Large intestine (tissue), 12 donors: ENCODE measurements around the gene MYH11. TPM values are rescaled to one million over a fixed set of nuclear protein-coding genes. Genes with fewer than 3 reads are reported as not detected.

ENCODE experiments used
- DNase-seq, 2 donors: peaks; one replicate each; pipeline versions ENCODE4 v3.0.0 to v3.0.0-alpha.2; 2013
- H3K27ac ChIP-seq: one replicate; pipeline ENCODE4 v1.5.1; 2013; ENCODE audit warnings: low read length
- H3K27me3 ChIP-seq: 2 replicates; pipeline ENCODE4 v1.6.1; 2013; ENCODE audit warnings: low read length; ENCODE audit not compliant: control insufficient read depth, insufficient read depth
- H3K36me3 ChIP-seq: 2 replicates; pipeline ENCODE4 v1.6.1; 2013; ENCODE audit warnings: low read length; ENCODE audit not compliant: control insufficient read depth, insufficient read depth
- H3K4me1 ChIP-seq: one replicate; pipeline ENCODE4 v1.6.1; 2013; ENCODE audit warnings: low read length; ENCODE audit not compliant: control insufficient read depth, insufficient read depth
- H3K4me3 ChIP-seq: one replicate; pipeline ENCODE4 v1.5.1; 2013; ENCODE audit warnings: low read length
- H3K9me3 ChIP-seq: one replicate; pipeline ENCODE4 v1.6.1; 2013; ENCODE audit warnings: mild to moderate bottlenecking, low read depth, low read length, moderate library complexity; ENCODE audit not compliant: control insufficient read depth
- WGBS: methylation state at CpG from one replicate; pipeline ENCODE4 v1.1.5; 2013; ENCODE audit warnings: low lambda C conversion rate; ENCODE audit not compliant: insufficient coverage; 5-methylcytosine and 5-hydroxymethylcytosine counted together
- long read RNA-seq, 11 donors: transcript quantifications; one replicate each; lab custom pipeline, GENCODE V29; 2026
- polyA plus RNA-seq: library from polyadenylated mRNA; unstranded; fragments of 120-200 nt; gene quantifications from one replicate; pipeline ENCODE4 v1.2.1, GENCODE V29; 2013

The MYH11 gene
- 401 TPM for polyA plus RNA-seq
- long read RNA-seq, donor 1, full-length matches to known transcripts: 5 of 11 reads
- long read RNA-seq, donor 1, partial matches to known transcripts: 6 of 11 reads
- long read RNA-seq, donor 1, other reads (novel, unspliced or antisense): 0 of 11 reads
- long read RNA-seq, donor 2, full-length matches to known transcripts: 4 of 66 reads
- long read RNA-seq, donor 2, partial matches to known transcripts: 62 of 66 reads
- long read RNA-seq, donor 2, other reads (novel, unspliced or antisense): 0 of 66 reads
- long read RNA-seq, donor 3: 0 reads
- long read RNA-seq, donor 4: 0 reads
- long read RNA-seq, donor 5, full-length matches to known transcripts: 7 of 42 reads
- long read RNA-seq, donor 5, partial matches to known transcripts: 35 of 42 reads
- long read RNA-seq, donor 5, other reads (novel, unspliced or antisense): 0 of 42 reads
- long read RNA-seq, donor 6, full-length matches to known transcripts: 8 of 289 reads
- long read RNA-seq, donor 6, partial matches to known transcripts: 281 of 289 reads
- long read RNA-seq, donor 6, other reads (novel, unspliced or antisense): 0 of 289 reads
- long read RNA-seq, donor 7, full-length matches to known transcripts: 4 of 203 reads
- long read RNA-seq, donor 7, partial matches to known transcripts: 199 of 203 reads
- long read RNA-seq, donor 7, other reads (novel, unspliced or antisense): 0 of 203 reads
- long read RNA-seq, donor 8, full-length matches to known transcripts: 9 of 218 reads
- long read RNA-seq, donor 8, partial matches to known transcripts: 209 of 218 reads
- long read RNA-seq, donor 8, other reads (novel, unspliced or antisense): 0 of 218 reads
- long read RNA-seq, donor 9, full-length matches to known transcripts: 7 of 107 reads
- long read RNA-seq, donor 9, partial matches to known transcripts: 100 of 107 reads
- long read RNA-seq, donor 9, other reads (novel, unspliced or antisense): 0 of 107 reads
- long read RNA-seq, donor 10, full-length matches to known transcripts: 11 of 158 reads
- long read RNA-seq, donor 10, partial matches to known transcripts: 147 of 158 reads
- long read RNA-seq, donor 10, other reads (novel, unspliced or antisense): 0 of 158 reads
- long read RNA-seq, donor 11, full-length matches to known transcripts: 11 of 233 reads
- long read RNA-seq, donor 11, partial matches to known transcripts: 222 of 233 reads
- long read RNA-seq, donor 11, other reads (novel, unspliced or antisense): 0 of 233 reads

DNA sequence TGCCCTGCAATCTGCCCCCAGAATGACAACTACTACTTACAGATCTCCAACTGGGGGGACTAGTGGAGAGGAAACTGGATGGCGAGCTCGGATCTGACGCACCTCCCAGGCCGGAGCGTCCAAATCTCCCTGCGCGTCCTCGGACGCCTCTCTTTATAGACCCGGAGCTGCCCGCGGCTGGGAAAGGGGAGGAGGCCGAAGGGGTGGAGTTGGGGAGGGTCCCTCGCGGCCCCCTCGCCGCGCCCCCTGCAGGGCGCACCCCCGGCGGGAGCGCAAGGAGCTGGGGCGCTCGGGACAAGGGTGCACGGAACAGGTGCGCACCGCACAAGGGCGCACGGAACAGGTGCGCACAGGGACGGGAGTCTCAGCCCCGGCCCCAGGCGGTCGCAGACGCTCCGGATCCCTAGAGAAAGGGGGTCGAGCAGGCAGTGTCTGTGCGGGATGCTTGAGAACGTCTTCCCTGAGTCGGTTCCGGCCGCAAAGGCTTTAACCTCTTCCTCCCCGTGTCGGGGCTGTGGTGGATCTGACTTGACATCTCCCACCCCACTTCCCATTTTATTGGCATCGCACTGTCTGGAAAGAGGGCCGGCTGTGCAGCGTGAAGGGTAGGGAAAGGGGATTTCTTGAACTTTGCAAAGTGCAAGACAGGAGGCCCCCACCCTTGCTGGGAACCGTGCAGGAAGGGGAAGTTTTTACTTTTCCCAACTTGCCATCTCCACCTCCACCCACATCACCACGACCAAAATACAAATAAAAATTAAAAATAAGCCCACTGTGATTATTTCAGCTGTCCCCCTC lies at the start of gene MYH11:
Gene MYH11, minus strand, starts transcription at position 128 of the 798 bp plus-strand sequence. CDS start 18,776 bp downstream, outside the sequence.
- DNase-seq: peak; percentile 27 to 30
- Histone ChIP-seq H3K36me3 (no peaks in the 10 kb centered on the region), H3K9me3 (peaks cover 2% of the 10 kb centered on the region), H3K4me1 (no peaks in the 10 kb centered on the region), H3K27me3 (peaks cover 44% of the 10 kb centered on the region), H3K4me3 (peak within 1 kb of the TSS; percentile 43), H3K27ac (peak within 1 kb of the TSS; percentile 62)
- no CpG with 5 or more reads among the region's 49 CpGs for WGBS

- no peak overlapping the region for H3K4me3 ChIP-seq
- no peaks in the 10 kb centered on the region for H3K9me3 ChIP-seq
- no peaks in the 10 kb centered on the region for H3K36me3 ChIP-seq
- no peaks in the 10 kb centered on the region for H3K27me3 ChIP-seq
- whole genome bisulfite sequencing: no CpG with 5 or more reads among the region's 2 CpGs
- no peak for DNase-seq
- H3K27ac ChIP-seq: no peak overlapping the region
- no peaks in the 10 kb centered on the region for H3K4me1 ChIP-seq
Measured at GRCh38 chr16:15906439-15906838, 49.6 kb upstream of the MYH11 start.

DNA sequence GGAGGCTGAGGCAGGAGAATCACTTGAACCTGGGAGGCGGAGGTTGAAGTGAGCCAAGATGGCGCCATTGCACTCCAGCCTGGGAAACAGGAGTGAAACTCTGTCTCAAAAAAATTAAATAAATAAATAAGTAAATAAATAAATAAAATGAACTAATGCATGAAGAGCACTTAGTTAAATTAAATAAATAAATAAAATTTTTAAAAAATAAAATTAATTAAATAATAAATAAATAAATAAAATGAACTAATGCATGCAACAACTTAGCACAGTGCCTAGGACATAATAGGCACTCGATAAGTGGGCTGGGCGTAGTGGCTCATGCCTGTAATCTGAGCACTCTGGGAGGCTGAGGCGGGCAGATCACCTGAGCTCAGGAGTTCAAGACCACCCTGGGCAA lies 47.1 kb upstream of the MYH11 start:
- Histone ChIP-seq H3K27me3 (no peaks in the 10 kb centered on the region), H3K4me3 (no peak overlapping the region), H3K9me3 (no peaks in the 10 kb centered on the region), H3K4me1 (no peaks in the 10 kb centered on the region), H3K27ac (no peak overlapping the region), H3K36me3 (no peaks in the 10 kb centered on the region)
- no peak for DNase-seq
- 100% methylated on average over 2 of the region's 5 CpGs for WGBS

GRCh38 chr16:15900901-15901500 lies 44.2 kb upstream of the MYH11 start:
- DNase-seq: no peak
- Histone ChIP-seq H3K36me3 (no peaks in the 10 kb centered on the region), H3K27me3 (no peaks in the 10 kb centered on the region), H3K27ac (no peak overlapping the region), H3K4me3 (no peak overlapping the region), H3K9me3 (no peaks in the 10 kb centered on the region), H3K4me1 (no peaks in the 10 kb centered on the region)
- WGBS: 73% methylated on average over 2 of the region's 6 CpGs

DNA sequence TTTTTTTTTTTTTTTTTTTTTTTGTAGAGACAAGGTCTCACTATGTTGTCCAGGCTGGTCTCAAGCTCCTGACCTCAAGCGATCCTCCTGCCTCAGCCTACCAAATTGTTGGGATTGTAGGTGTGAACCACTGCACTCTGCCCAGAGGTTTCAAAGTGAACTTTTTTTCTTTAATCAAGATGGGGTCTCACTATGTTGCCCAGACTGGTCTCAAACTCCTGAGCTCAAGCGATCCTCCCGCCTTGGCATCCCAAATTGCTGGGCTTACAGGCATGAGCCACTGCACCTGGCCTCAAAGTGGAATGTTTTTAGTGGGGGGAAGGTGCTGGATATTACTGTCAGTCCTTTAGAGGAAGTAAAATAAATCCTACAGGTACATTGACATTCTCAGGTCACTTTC lies 43.5 kb upstream of the MYH11 start:
- no CpG with 5 or more reads among the region's 3 CpGs for WGBS
- DNase-seq: no peak
- H3K4me3 ChIP-seq: no peak overlapping the region
- no peaks in the 10 kb centered on the region for H3K36me3 ChIP-seq
- no peaks in the 10 kb centered on the region for H3K4me1 ChIP-seq
- H3K9me3 ChIP-seq: no peaks in the 10 kb centered on the region
- no peaks in the 10 kb centered on the region for H3K27me3 ChIP-seq
- H3K27ac ChIP-seq: no peak overlapping the region

DNA sequence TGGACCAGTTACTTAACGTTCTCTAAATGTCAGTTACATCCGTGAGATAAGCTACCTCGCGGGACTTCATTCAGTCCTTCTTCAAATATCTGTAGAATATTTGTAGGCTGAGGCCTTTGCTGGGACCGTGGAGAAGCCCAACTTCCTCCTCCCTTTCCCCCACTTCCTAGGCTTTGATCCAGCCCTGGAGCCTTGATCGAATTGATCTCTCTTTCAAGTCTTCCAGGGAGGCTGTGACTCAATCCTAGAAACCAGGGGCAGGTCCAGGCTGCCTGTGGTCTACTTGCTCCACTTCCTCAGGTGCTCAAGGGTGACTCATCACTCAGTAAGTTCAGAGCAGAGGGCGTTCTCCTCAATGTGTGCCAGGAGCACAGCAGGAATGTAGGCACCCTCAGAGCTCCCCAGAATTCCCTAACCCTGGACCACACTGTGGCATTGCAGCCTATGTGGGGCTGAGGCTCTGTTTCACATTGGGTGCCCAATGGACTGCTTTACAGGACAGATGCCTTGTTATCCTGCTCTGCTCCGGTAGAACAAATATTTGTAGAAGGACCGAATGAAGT lies 42.8 kb upstream of the MYH11 start:
- no peak overlapping the region for H3K27ac ChIP-seq
- no CpG with 5 or more reads among the region's 9 CpGs for WGBS

GRCh38 chr16:15898654-15899053 lies 41.8 kb upstream of the MYH11 start:
- no peak for DNase-seq
- Histone ChIP-seq H3K9me3 (no peaks in the 10 kb centered on the region), H3K27me3 (no peaks in the 10 kb centered on the region), H3K27ac (no peak overlapping the region), H3K4me3 (no peak overlapping the region), H3K36me3 (no peaks in the 10 kb centered on the region), H3K4me1 (no peaks in the 10 kb centered on the region)
- WGBS: no CpG with 5 or more reads among the region's 6 CpGs

More for the DNA sequence above, 42.8 kb upstream of the MYH11 start:
- Histone ChIP-seq H3K36me3 (no peaks in the 10 kb centered on the region), H3K9me3 (no peaks in the 10 kb centered on the region), H3K27me3 (no peaks in the 10 kb centered on the region), H3K4me1 (no peaks in the 10 kb centered on the region), H3K4me3 (no peak overlapping the region)
- DNase-seq: peak; percentile 15 to 30

- Histone ChIP-seq H3K36me3 (no peaks in the 10 kb centered on the region), H3K4me1 (no peaks in the 10 kb centered on the region), H3K27ac (no peak overlapping the region), H3K4me3 (no peak overlapping the region), H3K9me3 (no peaks in the 10 kb centered on the region), H3K27me3 (no peaks in the 10 kb centered on the region)
- no peak for DNase-seq
- WGBS: 40% methylated on average over 1 of the region's 5 CpGs
Measured at GRCh38 chr16:15897834-15898254, 41.0 kb upstream of the MYH11 start.

DNA sequence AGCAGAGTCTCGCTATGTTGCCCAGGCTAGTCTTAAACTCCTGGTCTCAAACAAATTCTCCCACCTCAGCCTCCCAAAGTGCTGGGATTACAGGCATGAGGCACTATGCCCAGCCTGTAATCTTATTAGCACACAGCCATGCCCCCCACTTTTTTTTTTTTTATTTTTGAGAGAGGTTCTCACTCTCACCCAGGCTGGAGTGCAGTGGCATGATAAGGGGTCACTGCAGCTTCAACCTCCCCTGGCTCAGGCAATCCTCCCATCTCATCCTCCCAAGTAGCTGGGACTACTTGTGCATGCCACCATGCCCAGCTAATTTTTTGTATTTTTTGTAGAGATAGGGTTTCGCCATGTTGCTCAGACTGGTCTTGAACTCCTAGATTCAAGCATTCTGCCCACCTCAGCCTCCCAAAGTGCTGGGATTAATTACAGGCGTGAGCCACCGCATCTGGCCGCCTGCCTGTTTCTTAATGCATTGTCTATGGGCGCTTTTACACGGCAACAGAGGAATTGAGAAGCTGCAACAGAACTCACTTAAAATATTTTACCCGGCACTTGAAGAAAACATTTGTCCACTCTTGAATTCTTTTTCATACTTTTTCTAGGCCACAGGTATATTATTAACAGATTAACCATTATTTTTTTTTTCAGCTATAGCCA lies 40.4 kb upstream of the MYH11 start:
- Histone ChIP-seq H3K9me3 (no peaks in the 10 kb centered on the region), H3K36me3 (no peaks in the 10 kb centered on the region), H3K27me3 (no peaks in the 10 kb centered on the region), H3K4me3 (no peak overlapping the region), H3K4me1 (no peaks in the 10 kb centered on the region), H3K27ac (no peak overlapping the region)
- 100% methylated on average over 1 of the region's 8 CpGs for WGBS
- DNase-seq: no peak
